Fibroblast of skin of left quadriceps (primary cell): ENCODE data around the gene CAMK2B.
A peak's percentile ranks its signal among the peaks of the same experiment; 100 is the strongest.

ENCODE experiments used
- DNase-seq, 2 experiments: peaks; one replicate each; pipeline ENCODE4 v3.0.0-alpha.2; 2013; ENCODE audit warnings: low read depth in 2 of 2

Gene CAMK2B

GRCh38 chr7:44309271-44310091, 15.9 kb downstream of the CAMK2B start:
- peak in 1 of 2 experiments; percentile 19 for DNase-seq

GRCh38 chr7:44308596-44309270, 16.7 kb downstream of the CAMK2B start:
- no peak for DNase-seq

- no peak for DNase-seq
Measured at GRCh38 chr7:44307905-44308595, 17.3 kb downstream of the CAMK2B start.

GRCh38 chr7:44307301-44307900, 18.0 kb downstream of the CAMK2B start:
- DNase-seq: peak; percentile 24 to 28

GRCh38 chr7:44306606-44307005, 18.8 kb downstream of the CAMK2B start:
- DNase-seq: no peak

GRCh38 chr7:44305564-44306507, 19.6 kb downstream of the CAMK2B start:
- DNase-seq: no peak

GRCh38 chr7:44294325-44295069, 30.9 kb downstream of the CAMK2B start:
- no peak for DNase-seq

- DNase-seq: no peak
Measured at GRCh38 chr7:44293561-44294324, 31.7 kb downstream of the CAMK2B start.

- DNase-seq: no peak
Measured at GRCh38 chr7:44292876-44293560, 32.4 kb downstream of the CAMK2B start.

GRCh38 chr7:44292420-44292817, 33.0 kb downstream of the CAMK2B start:
- no peak for DNase-seq

GRCh38 chr7:44291733-44292419, 33.5 kb downstream of the CAMK2B start:
- DNase-seq: no peak

GRCh38 chr7:44291066-44291732, 34.2 kb downstream of the CAMK2B start:
- DNase-seq: no peak

- no peak for DNase-seq
Measured at GRCh38 chr7:44290252-44290620, 35.2 kb downstream of the CAMK2B start.

- DNase-seq: no peak
Measured at GRCh38 chr7:44289341-44290251, 35.8 kb downstream of the CAMK2B start.

- DNase-seq: no peak
Measured at GRCh38 chr7:44288811-44289340, 36.5 kb downstream of the CAMK2B start.

- no peak for DNase-seq
Measured at GRCh38 chr7:44288381-44288685, 37.1 kb downstream of the CAMK2B start.
